ENCODE data around the gene PLA2G4A. TPM values are rescaled to one million over a fixed set of nuclear protein-coding genes. Genes with fewer than 3 reads are reported as not detected.

Gene PLA2G4A
- total RNA-seq, result 28.4 and 42.3 TPM in 2 replicates

DNA sequence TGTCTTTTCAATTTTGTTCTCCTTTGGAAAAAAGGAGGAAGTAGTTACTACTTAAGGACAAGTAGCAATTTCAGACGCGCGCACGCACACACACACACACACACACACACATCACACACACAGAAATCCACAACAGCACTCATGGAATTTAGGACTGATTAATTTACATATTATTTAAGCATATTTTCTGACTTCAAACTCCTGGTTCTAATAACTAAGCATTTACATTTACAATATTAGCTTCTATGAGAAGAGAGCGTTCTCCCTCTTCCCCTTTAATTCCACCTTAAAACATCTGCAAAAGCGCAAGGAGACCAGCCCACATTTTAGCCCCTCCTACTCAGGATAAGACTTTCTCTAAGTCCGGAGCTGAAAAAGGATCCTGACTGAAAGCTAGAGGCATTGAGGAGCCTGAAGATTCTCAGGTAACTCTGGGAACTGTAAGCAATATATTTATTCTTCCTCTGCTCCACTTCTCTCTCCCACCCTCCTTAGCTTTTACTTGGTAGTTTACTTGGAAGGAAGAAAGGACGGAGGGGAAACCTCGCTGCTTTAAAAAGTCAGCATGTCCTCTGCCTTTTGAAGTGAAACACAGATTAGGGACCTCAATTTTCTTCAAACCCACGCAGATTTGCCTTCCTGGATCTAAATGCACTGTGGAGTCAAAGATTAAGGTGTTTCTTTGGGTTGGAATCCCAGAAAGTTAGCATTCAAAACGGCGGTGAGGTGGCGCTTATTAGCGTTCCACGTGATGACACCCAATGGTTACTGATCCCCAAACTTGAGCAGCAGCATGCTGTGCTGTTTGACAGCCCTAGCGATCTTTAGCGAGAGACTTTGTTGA, at the start of gene PLA2G4A:
Gene PLA2G4A (plus strand): TSS at position 339 of the 844 bp plus-strand sequence. CDS start 25,406 bp downstream, outside the sequence.

Other genes starting within 250 kb of the PLA2G4A start
- gene PTGS2, start 148.5 kb upstream of the PLA2G4A start, total RNA-seq, result 30.7 and 53.3 TPM in 2 replicates